Loucy (cell line): ENCODE results near the gene ZNF750.

Experiments
- H2AFZ ChIP-seq: fragments of 200-600 bp; sonication (generic); 2 replicates; pipeline ENCODE4 v1.6.0; 2016; ENCODE audit warnings: antibody characterized with exemption, mild to moderate bottlenecking, low read length, moderate library complexity
- H3F3A ChIP-seq: fragments of 200-600 bp; 2 replicates; pipeline ENCODE4 v1.6.0; 2016; ENCODE audit warnings: antibody characterized with exemption, low read depth, mild to moderate bottlenecking
- H3K27me3 ChIP-seq: fragments of 200-600 bp; sonication (generic); 2 replicates; pipeline ENCODE4 v1.6.1; 2014; ENCODE audit warnings: low read length, mild to moderate bottlenecking; ENCODE audit not compliant: insufficient read depth, poor library complexity, severe bottlenecking
- H3K36me3 ChIP-seq: fragments of 200-600 bp; sonication (generic); 2 replicates; pipeline ENCODE4 v1.6.1; 2016; ENCODE audit warnings: low read length; ENCODE audit not compliant: insufficient read depth
- H3K4me1 ChIP-seq: fragments of 200-600 bp; sonication (generic); 2 replicates; pipeline ENCODE4 v1.5.1; 2014; ENCODE audit warnings: low read length, mild to moderate bottlenecking; ENCODE audit not compliant: insufficient read depth, poor library complexity, severe bottlenecking
- H3K4me2 ChIP-seq: fragments of 200-600 bp; sonication (generic); 2 replicates; pipeline ENCODE4 v1.6.0; 2014; ENCODE audit warnings: antibody characterized with exemption, low read length, low read depth, mild to moderate bottlenecking; ENCODE audit not compliant: poor library complexity, severe bottlenecking
- H3K4me3 ChIP-seq: fragments of 200-600 bp; sonication (generic); 2 replicates; pipeline ENCODE4 v1.5.1; 2014; ENCODE audit warnings: low read length, mild to moderate bottlenecking, mixed read lengths; ENCODE audit not compliant: poor library complexity, severe bottlenecking
- H3K79me2 ChIP-seq: fragments of 200-600 bp; sonication (generic); 2 replicates; pipeline ENCODE4 v1.6.1; 2014; ENCODE audit warnings: low read length; ENCODE audit not compliant: insufficient read depth
- H3K9ac ChIP-seq: fragments of 200-600 bp; sonication (generic); 2 replicates; pipeline ENCODE4 v1.6.0; 2014; ENCODE audit warnings: mild to moderate bottlenecking, low read depth, low read length, moderate library complexity; ENCODE audit not compliant: poor library complexity, severe bottlenecking
- H3K9me2 ChIP-seq: fragments of 200-600 bp; sonication (generic); replicated peaks from 2 replicates; pipeline ENCODE4 v1.6.1; 2016; ENCODE audit warnings: low read depth, low read length, mixed read lengths
- H3K9me3 ChIP-seq: fragments of 200-600 bp; sonication (generic); 2 replicates; pipeline ENCODE4 v1.6.1; 2014; ENCODE audit warnings: mild to moderate bottlenecking, antibody characterized with exemption, low read length, low read depth; ENCODE audit not compliant: insufficient read depth
- H4K20me1 ChIP-seq: fragments of 200-600 bp; sonication (generic); 2 replicates; pipeline ENCODE4 v1.6.0; 2014; ENCODE audit warnings: antibody characterized with exemption, low read length, mild to moderate bottlenecking; ENCODE audit not compliant: insufficient read depth, poor library complexity, severe bottlenecking
- CTCF ChIP-seq: fragments of 200-600 bp; sonication (generic); conservative IDR thresholded peaks from 2 replicates; pipeline ENCODE4 v1.5.1; 2014; ENCODE audit warnings: mild to moderate bottlenecking, antibody characterized with exemption, low read length
- EZH2phosphoT487 ChIP-seq: fragments of 200-600 bp; IDR thresholded peaks from 2 replicates; pipeline ENCODE4 v1.6.1; 2018; ENCODE audit warnings: antibody characterized with exemption, mild to moderate bottlenecking, moderate library complexity, borderline replicate concordance

ZNF750 gene

GRCh38 chr17:82798752-82799151 lies 41.1 kb downstream of the ZNF750 start:
- Histone ChIP-seq H3K9ac (no peak overlapping the region), H3K4me2 (no peak overlapping the region), H3F3A (no peaks in the 10 kb centered on the region), H3K4me1 (no peaks in the 10 kb centered on the region), H3K79me2 (peaks cover 45% of the 10 kb centered on the region; the same call in 1 of the 2 replicates), H2AFZ (no peak overlapping the region), H3K9me3 (no peaks in the 10 kb centered on the region), H3K27me3 (no peaks in the 10 kb centered on the region), H3K9me2 (no peaks in the 10 kb centered on the region), H3K4me3 (no peak overlapping the region), H4K20me1 (peaks cover 8% of the 10 kb centered on the region), H3K36me3 (peaks cover 59% of the 10 kb centered on the region; the same call in 1 of the 2 replicates)
- TF ChIP-seq EZH2phosphoT487: no peak
- no peak for TF ChIP-seq CTCF

GRCh38 chr17:82797061-82797460 lies 42.8 kb downstream of the ZNF750 start:
- no peaks in the 10 kb centered on the region for H3K9me2 ChIP-seq
- H4K20me1 ChIP-seq: peaks cover 11% of the 10 kb centered on the region

GRCh38 chr17:82795615-82796014 lies 44.2 kb downstream of the ZNF750 start:
- Histone ChIP-seq H3K4me1 (no peaks in the 10 kb centered on the region), H3K36me3 (peaks cover 55% of the 10 kb centered on the region; the same call in 1 of the 2 replicates), H3K4me3 (no peak overlapping the region), H3K27me3 (no peaks in the 10 kb centered on the region), H3F3A (no peaks in the 10 kb centered on the region), H3K9me2 (no peaks in the 10 kb centered on the region), H3K9ac (no peak overlapping the region), H3K4me2 (no peak overlapping the region), H3K9me3 (no peaks in the 10 kb centered on the region), H4K20me1 (peaks cover 11% of the 10 kb centered on the region), H2AFZ (no peak overlapping the region), H3K79me2 (peaks cover 35% of the 10 kb centered on the region; the same call in 1 of the 2 replicates)
- TF ChIP-seq CTCF (no peak), EZH2phosphoT487 (no peak)

More at GRCh38 chr17:82797061-82797460, 42.8 kb downstream of the ZNF750 start:
- H2AFZ ChIP-seq: no peak overlapping the region
- no peak overlapping the region for H3K9ac ChIP-seq
- TF ChIP-seq CTCF (no peak), EZH2phosphoT487 (no peak)
- H3K79me2 ChIP-seq: peaks cover 38% of the 10 kb centered on the region; the same call in 1 of the 2 replicates
- H3K4me2 ChIP-seq: no peak overlapping the region
- no peaks in the 10 kb centered on the region for H3K9me3 ChIP-seq
- H3K4me3 ChIP-seq: no peak overlapping the region
- no peaks in the 10 kb centered on the region for H3K27me3 ChIP-seq
- H3K4me1 ChIP-seq: no peaks in the 10 kb centered on the region
- H3K36me3 ChIP-seq: peaks cover 59% of the 10 kb centered on the region; the same call in 1 of the 2 replicates
- no peaks in the 10 kb centered on the region for H3F3A ChIP-seq
